ENCODE measurements around the gene FAAP100.

- TF ChIP-seq EZH2 (IDR thresholded peaks at IDR 0.05; ENCODE audit: low read depth) (no peak), CTCF (conservative IDR thresholded peaks at IDR 0.05) (no peak)
These were observed 35.7 kb downstream of the FAAP100 start for GRCh38 chr17:81516439-81516838.
